SK-N-MC (cell line): ENCODE measurements around the gene CYP4F22.
"Not testable (repeated sequence)": the region's sequence is repeated elsewhere in the genome, so short reads cannot be mapped to it uniquely, and the experiment has no call there.

Experiments used
- EZH2 ChIP-seq: fragments of 200-600 bp; sonication (generic); IDR thresholded peaks from one replicate; pipeline ENCODE4 v1.6.1; 2017; ENCODE audit warnings: antibody characterized with exemption
- FOXP2 ChIP-seq: optimal IDR thresholded peaks from 2 replicates; pipeline ENCODE3; 2011; ENCODE audit warnings: mild to moderate bottlenecking, moderate library complexity; ENCODE audit not compliant: insufficient read depth; ENCODE audit errors: extremely low read length, control extremely low read depth
- POLR2AphosphoS5 ChIP-seq: IDR thresholded peaks from 2 replicates; pipeline ENCODE4 v1.6.1; 2012; ENCODE audit warnings: mild to moderate bottlenecking, low read depth, low read length, borderline replicate concordance

DNA sequence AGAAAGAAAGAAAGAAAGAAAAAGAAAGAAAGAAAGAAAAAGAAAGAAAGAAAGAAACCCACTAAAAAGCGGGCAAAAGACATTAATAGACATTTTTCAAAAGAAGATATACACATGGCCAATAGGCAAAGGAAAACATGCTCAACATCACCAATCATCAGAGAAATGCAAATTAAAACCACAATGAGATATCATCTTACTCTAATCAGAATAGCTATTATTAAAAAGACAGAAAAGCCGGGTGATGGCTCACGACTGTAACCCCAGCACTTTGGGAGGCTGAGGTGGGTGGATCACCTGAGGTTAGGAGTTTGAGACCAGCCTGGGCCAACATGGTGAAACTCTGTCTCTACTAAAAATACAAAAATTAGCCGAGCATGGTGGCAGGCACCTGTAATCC, 34.5 kb upstream of the CYP4F22 start:
- not testable (repeated sequence) for TF ChIP-seq FOXP2, EZH2, POLR2AphosphoS5
